Spinal cord (tissue), 10 donors: ENCODE measurements around the gene PIK3CA. TPM values are rescaled to one million over a fixed set of nuclear protein-coding genes. Genes with fewer than 3 reads are reported as not detected.
"Not testable (repeated sequence)": the region's sequence is repeated elsewhere in the genome, so short reads cannot be mapped to it uniquely, and the experiment has no call there.

Source experiments
- DNase-seq, 6 donors: peaks; one replicate each; pipeline versions ENCODE4 v3.0.0 to v3.0.0-alpha.2; 2013 to 2015; ENCODE audit warnings: low spot score in 6 of 6, low read depth in 4 of 6
- H3K27ac ChIP-seq: one replicate; pipeline ENCODE4 v1.5.1; 2013; ENCODE audit warnings: low read depth, low read length, control low read depth
- H3K27me3 ChIP-seq: one replicate; pipeline ENCODE4 v1.6.1; 2013; ENCODE audit warnings: low read length; ENCODE audit not compliant: control insufficient read depth, insufficient read depth
- H3K36me3 ChIP-seq: one replicate; pipeline ENCODE4 v1.6.1; 2013; ENCODE audit warnings: low read length; ENCODE audit not compliant: control insufficient read depth, insufficient read depth
- H3K4me1 ChIP-seq: one replicate; pipeline ENCODE4 v1.6.1; 2013; ENCODE audit warnings: low read length; ENCODE audit not compliant: control insufficient read depth, insufficient read depth
- H3K4me3 ChIP-seq: one replicate; pipeline ENCODE4 v1.5.1; 2013; ENCODE audit warnings: low read depth, low read length, control low read depth
- H3K9me3 ChIP-seq: one replicate; pipeline ENCODE4 v1.6.1; 2013; ENCODE audit warnings: low read length; ENCODE audit not compliant: control insufficient read depth, insufficient read depth
- WGBS: methylation state at CpG from one replicate; pipeline ENCODE4 v1.1.5; 2013; ENCODE audit warnings: missing lambda C conversion rate; ENCODE audit not compliant: insufficient coverage; 5-methylcytosine and 5-hydroxymethylcytosine counted together
- polyA plus RNA-seq, 2 donors: library from polyadenylated mRNA; unstranded; fragments of 120-200 nt; gene quantifications; one replicate each; pipeline ENCODE4 v1.2.1, GENCODE V29; 2013; ENCODE audit not compliant: insufficient read length in 2 of 2
- total RNA-seq, 2 donors: library from RNA; depleted of rRNA in 1 of 2; stranded (reverse); fragments of 120-200 nt in 1 of 2; fragments of >200 nt in 1 of 2; gene quantifications; one replicate each; pipeline versions ENCODE4 v1.2.3 to v1.2.4, GENCODE V29; 2013 to 2014
- donor health status: healthy.

Gene PIK3CA
- total and polyA plus RNA-seq, 4 donors = 15.3 to 46.4 (median 32.6) TPM

GRCh38 chr3:179186426-179186825, 38.3 kb downstream of the PIK3CA start:
- Histone ChIP-seq H3K9me3 (no peaks in the 10 kb centered on the region), H3K27me3 (no peaks in the 10 kb centered on the region), H3K4me1 (no peaks in the 10 kb centered on the region), H3K36me3 (no peaks in the 10 kb centered on the region), H3K27ac (no peak overlapping the region), H3K4me3 (no peak overlapping the region)
- WGBS = no CpG with 5 or more reads among the region's 3 CpGs
- no peak for DNase-seq

GRCh38 chr3:179189759-179190158, 41.6 kb downstream of the PIK3CA start:
- no CpG with 5 or more reads among the region's 3 CpGs for WGBS
- H3K4me1 ChIP-seq = no peaks in the 10 kb centered on the region
- DNase-seq = peak in 4 of 6 donors; percentile 4 to 54 (median 38)

GRCh38 chr3:179190581-179190980, 42.4 kb downstream of the PIK3CA start:
- Histone ChIP-seq H3K36me3 (no peaks in the 10 kb centered on the region), H3K4me1 (no peaks in the 10 kb centered on the region), H3K9me3 (no peaks in the 10 kb centered on the region), H3K4me3 (no peak overlapping the region), H3K27ac (peak overlapping the region; percentile 11), H3K27me3 (no peaks in the 10 kb centered on the region)
- WGBS = 72% methylated on average over 3 of the region's 6 CpGs
- peak in 1 of 6 donors; percentile 27 for DNase-seq

More at GRCh38 chr3:179189759-179190158, 41.6 kb downstream of the PIK3CA start:
- Histone ChIP-seq H3K36me3 (no peaks in the 10 kb centered on the region), H3K4me3 (no peak overlapping the region), H3K27ac (peak overlapping the region; percentile 43), H3K27me3 (no peaks in the 10 kb centered on the region), H3K9me3 (no peaks in the 10 kb centered on the region)

- H3K4me1 ChIP-seq = no peaks in the 10 kb centered on the region
- no peaks in the 10 kb centered on the region for H3K36me3 ChIP-seq
- DNase-seq = no peak
- no peaks in the 10 kb centered on the region for H3K27me3 ChIP-seq
- H3K9me3 ChIP-seq = no peaks in the 10 kb centered on the region
- no peak overlapping the region for H3K4me3 ChIP-seq
- no CpG with 5 or more reads among the region's 3 CpGs for WGBS
- H3K27ac ChIP-seq = no peak overlapping the region
Observed at GRCh38 chr3:179192542-179192941, 44.4 kb downstream of the PIK3CA start.

- Histone ChIP-seq H3K9me3 (no peaks in the 10 kb centered on the region), H3K36me3 (no peaks in the 10 kb centered on the region), H3K27me3 (no peaks in the 10 kb centered on the region), H3K27ac (no peak overlapping the region), H3K4me1 (no peaks in the 10 kb centered on the region), H3K4me3 (no peak overlapping the region)
- no peak for DNase-seq
- WGBS = 60% methylated on average over 1 of the region's 4 CpGs
Observed at GRCh38 chr3:179194931-179195330, 46.8 kb downstream of the PIK3CA start.

GRCh38 chr3:179196098-179196497, 47.9 kb downstream of the PIK3CA start:
- DNase-seq = no peak
- H3K4me1 ChIP-seq = no peaks in the 10 kb centered on the region
- no peaks in the 10 kb centered on the region for H3K27me3 ChIP-seq
- H3K9me3 ChIP-seq = no peaks in the 10 kb centered on the region
- no peaks in the 10 kb centered on the region for H3K36me3 ChIP-seq
- no CpG with 5 or more reads among the region's 1 CpG for WGBS
- H3K4me3 ChIP-seq = no peak overlapping the region
- H3K27ac ChIP-seq = no peak overlapping the region

GRCh38 chr3:179196700-179197099, 48.5 kb downstream of the PIK3CA start:
- no peaks in the 10 kb centered on the region for H3K4me1 ChIP-seq
- no peak overlapping the region for H3K27ac ChIP-seq
- H3K4me3 ChIP-seq = no peak overlapping the region
- no peak for DNase-seq
- WGBS = 60% methylated on average over 1 of the region's 4 CpGs
- H3K27me3 ChIP-seq = no peaks in the 10 kb centered on the region
- peaks cover 3% of the 10 kb centered on the region for H3K36me3 ChIP-seq
- H3K9me3 ChIP-seq = no peaks in the 10 kb centered on the region

- Histone ChIP-seq H3K4me1 (no peaks in the 10 kb centered on the region), H3K36me3 (peaks cover 11% of the 10 kb centered on the region), H3K27ac (no peak overlapping the region), H3K27me3 (no peaks in the 10 kb centered on the region), H3K9me3 (no peaks in the 10 kb centered on the region), H3K4me3 (no peak overlapping the region)
- DNase-seq = no peak
- 100% methylated on average over 1 of the region's 2 CpGs for WGBS
Observed at GRCh38 chr3:179200790-179201189, 52.6 kb downstream of the PIK3CA start.

GRCh38 chr3:179215550-179215949, 67.4 kb downstream of the PIK3CA start:
- WGBS = no CpG with 5 or more reads among the region's 1 CpG
- DNase-seq, H3K36me3 ChIP-seq: not testable (repeated sequence)

GRCh38 chr3:179218213-179218612, 70.1 kb downstream of the PIK3CA start:
- H3K27ac ChIP-seq, DNase-seq, H3K4me1 ChIP-seq, H3K9me3 ChIP-seq, H3K4me3 ChIP-seq, H3K36me3 ChIP-seq, H3K27me3 ChIP-seq: not testable (repeated sequence)
- WGBS = no CpG with 5 or more reads among the region's 1 CpG

More at GRCh38 chr3:179215550-179215949, 67.4 kb downstream of the PIK3CA start:
- H3K9me3 ChIP-seq, H3K27me3 ChIP-seq, H3K27ac ChIP-seq, H3K4me3 ChIP-seq, H3K4me1 ChIP-seq: not testable (repeated sequence)
